ENCODE data around the gene ERVMER34-1.

Gene ERVMER34-1

GRCh38 chr4:52718123-52718522, 33.1 kb downstream of the ERVMER34-1 start:
- DNase-seq, result no peak

GRCh38 chr4:52716364-52717151, 34.7 kb downstream of the ERVMER34-1 start:
- DNase-seq, result no peak

DNA sequence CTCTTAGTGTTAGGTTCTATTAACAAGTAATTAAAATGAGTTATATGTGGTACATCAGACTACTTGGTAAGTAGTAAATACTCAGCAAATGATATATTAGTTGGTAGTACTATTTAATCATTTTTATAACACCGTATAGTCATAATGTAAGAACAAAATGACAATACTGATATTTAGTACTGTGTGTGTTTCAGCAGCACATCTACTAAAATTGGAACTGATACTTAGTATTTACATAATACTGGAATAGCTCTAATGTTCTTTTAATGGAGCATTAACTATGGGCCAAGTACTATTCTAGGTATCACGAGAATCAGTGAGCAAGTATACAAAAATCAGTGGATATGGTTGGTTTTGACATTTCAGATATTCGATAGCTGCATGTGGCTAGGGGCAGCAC, 35.3 kb downstream of the ERVMER34-1 start:
- DNase-seq, result no peak

DNA sequence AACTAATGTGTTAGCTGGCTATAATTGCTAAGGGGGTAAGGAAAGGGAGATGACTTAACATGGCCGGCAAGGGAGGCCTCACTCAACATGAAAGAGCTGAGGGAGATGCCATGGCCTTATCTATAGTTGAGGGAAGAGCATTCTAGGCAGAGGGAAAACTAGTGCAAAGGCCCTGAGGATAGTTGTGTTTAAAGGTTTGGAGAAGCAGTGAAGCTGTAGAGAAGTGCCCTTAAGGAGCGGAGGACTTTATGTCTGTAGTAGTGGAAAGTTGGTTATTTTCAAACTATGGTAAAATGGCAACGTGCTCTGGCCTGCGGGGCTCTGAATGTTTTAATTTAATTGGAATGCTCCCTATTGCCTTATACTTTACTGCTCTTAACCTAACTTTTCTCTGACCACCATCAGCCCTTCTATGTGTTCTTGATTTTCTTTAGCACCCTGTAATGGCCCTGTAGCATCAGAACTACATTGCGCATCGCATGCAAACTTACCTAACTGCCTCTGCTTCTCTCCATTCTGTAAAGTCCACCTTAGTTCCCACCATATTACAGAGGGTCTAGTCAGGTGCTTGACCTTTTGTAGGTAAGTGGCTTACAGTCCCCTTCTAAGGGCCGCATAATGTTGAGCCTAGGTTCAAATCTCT, 35.8 kb downstream of the ERVMER34-1 start:
- DNase-seq, result no peak

DNA sequence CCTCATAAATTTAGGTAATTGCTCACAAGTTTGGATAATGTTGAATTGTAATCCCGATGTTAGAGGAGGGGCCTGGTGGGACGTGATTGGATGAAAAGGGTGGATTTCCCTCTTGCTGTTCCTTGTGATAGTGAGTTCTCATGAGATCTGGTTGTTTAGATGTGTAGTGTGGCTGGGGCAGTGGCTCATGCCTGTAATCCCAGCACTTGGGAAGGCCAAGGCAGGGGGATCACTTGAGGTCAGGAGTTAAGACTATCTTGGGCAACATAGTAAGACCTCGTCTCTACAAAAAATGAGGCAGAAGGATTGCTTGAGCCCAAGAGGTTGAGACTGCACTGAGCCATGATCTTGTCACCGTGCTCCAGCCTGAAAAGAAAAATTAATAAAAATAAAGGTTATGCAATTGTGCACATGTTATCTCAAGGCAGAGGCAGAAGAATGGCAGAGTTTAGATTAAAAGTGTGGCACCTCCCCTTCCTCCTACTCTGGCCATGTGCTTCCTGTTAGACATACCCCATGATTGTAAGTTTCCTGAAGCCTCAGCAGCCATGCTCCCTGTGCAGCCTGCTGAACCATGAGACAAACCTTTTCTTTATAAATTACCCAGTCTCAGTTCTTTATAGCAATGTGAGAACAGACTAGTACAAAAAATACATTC, 36.5 kb downstream of the ERVMER34-1 start:
- DNase-seq, result peak; percentile 44

DNA sequence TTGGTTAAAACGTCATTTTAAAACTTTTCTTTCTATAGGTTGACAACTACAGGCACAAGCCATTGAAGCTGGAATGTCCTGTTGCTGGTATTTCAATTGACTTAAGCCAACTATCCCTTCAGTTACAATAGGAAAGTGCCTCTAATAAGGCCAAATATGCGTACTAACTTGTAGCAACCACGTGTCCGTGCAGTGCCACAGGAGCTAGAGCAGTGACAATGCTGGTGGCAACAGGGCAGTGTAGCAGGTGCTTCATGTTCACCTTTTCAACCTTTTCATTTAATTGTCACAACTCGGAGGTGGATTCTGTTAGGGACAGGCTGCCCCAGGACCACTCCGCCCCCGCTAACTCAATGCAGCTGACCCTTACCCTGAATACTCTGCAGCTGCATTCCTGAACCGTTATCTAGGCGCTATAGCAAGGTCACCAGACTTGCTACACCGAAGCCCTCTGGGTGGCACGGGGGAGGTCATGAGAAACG, 37.7 kb downstream of the ERVMER34-1 start:
- no peak for DNase-seq

GRCh38 chr4:52712251-52713130, 38.7 kb downstream of the ERVMER34-1 start:
- DNase-seq, result peak; percentile 85

- no peak for DNase-seq
Observed at GRCh38 chr4:52711834-52712250, 39.4 kb downstream of the ERVMER34-1 start.

DNA sequence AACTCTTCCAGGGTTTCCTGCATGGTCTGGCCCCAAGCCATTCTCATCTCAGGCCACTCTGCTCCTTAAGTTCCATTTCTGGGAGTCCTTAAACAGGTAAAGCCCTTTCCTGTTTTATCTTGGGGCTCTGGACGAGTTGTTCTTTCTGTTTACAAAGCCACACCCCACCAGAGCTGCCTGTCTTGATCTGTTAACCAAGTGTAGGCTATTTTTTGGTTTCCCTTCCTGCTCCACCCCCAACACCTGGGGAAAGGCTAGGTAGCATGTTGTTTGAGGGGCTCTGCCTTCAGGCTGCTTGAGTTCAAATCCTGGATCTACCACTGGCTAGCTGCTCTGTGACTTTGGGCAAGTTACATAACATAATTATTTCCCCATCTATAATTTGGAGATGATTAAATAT, 40.0 kb downstream of the ERVMER34-1 start:
- no peak for DNase-seq

DNA sequence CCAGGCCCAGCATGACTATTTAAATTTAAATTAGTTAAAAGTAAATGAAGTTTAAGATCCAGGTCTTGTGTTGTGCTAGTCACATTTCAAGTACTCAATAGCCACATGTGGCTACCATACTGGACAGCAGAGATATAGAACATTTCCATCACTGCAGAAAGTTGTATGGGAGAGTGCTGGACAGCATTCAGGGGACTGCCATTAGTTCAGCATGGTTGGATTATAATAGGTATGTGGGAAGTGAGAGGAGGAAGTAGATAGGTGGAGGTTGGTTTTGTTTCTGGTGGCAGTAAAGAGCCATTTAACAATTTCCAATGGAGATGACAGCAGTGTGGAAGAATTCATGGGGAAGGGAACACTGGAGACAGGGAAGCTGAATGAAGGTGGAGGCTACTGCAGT, 42.1 kb downstream of the ERVMER34-1 start:
- no peak for DNase-seq

DNA sequence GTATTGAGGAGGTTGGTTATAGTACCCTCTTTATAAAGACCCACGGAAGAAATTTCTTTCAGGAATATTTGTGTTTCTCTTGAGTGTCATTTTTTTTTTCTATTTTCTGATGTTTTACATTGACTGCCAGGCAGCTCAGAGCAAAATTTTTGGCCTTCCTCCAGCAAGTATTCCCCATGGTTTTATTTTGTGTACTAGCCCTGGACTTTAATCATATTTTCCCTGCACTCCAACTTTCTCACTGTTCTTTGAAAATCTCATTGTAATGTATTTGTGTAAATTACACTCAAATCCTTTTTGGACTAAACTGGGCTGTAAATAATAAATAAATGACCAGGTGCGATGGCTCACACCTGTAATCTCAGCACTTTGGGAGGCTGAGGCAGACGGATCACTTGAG, 46.6 kb downstream of the ERVMER34-1 start:
- DNase-seq, result no peak

- no peak for DNase-seq
Observed at GRCh38 chr4:52704133-52704532, 47.1 kb downstream of the ERVMER34-1 start.

DNA sequence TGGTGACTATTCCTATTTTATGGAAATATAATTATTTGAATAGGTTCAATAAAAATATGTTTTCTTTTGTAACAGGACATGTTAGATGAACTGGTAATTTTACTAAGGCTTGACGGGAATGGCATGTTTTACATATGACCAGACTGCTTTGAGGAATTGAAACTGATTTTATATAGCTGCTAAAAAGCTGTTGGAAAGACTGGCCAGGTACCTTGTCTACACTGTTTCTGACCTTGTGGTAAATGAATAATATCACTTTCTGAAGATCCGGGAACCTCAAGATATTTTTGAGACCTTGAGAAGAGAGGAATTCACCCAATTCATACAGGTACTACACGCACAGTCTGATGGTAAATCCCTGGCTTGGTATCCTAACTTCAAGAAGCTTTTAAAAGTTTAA, 50.0 kb downstream of the ERVMER34-1 start:
- no peak for DNase-seq

DNA sequence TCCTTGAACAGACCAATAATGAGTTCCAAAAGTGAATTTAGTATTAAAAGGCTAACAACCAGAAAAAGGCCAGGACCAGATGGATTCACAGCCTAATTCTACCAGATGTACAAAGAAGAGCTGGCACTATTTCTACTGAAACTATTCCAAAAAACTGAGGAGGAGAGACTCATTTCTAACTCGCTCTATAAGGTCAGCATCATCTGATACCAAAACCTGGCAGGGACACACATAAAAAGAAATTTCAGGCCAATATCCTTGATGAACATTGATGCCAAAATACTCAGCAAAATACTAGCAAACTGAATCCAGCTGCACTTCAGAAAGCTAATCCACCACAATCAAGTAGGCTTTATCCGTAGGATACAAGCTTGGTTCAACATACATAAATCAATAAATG, 56.3 kb downstream of the ERVMER34-1 start:
- no peak for DNase-seq

DNA sequence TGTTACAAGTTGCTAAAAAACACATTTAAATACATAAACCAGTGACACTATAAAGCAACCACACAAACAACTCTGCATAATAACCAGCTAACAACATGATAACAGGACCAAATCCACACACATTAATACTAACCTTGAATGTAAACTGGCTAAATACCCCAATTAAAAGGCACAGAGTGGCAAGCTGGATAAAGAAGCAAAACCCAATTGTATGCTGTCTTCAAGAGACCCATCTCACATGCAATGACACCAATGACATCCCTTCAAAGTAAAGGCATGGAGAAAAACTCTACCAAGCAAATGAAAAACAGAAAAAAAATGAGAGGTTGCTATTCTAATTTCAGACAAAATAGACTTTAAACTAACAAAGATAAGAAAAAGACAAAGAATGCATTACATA, 57.7 kb downstream of the ERVMER34-1 start:
- no peak for DNase-seq
